ENCODE data around the gene PSORS1C1.
A peak's percentile ranks its signal among the peaks of the same experiment; 100 is the strongest.
"Not testable (repeated sequence)": the region's sequence is repeated elsewhere in the genome, so short reads cannot be mapped to it uniquely, and the experiment has no call there.

Gene PSORS1C1, protein sequence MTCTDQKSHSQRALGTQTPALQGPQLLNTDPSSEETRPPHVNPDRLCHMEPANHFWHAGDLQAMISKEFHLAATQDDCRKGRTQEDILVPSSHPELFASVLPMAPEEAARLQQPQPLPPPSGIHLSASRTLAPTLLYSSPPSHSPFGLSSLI

GRCh38 chr6:31114541-31114878 is at the start of gene PSORS1C1:
Gene PSORS1C1, plus strand, starts transcription at chr6:31114800. Its CDS starts 14,833 bp downstream, at chr6:31129633.
- no peak for DNase-seq

- no peak for DNase-seq
Observed at GRCh38 chr6:31065556-31065955, 49.0 kb upstream of the PSORS1C1 start.

- DNase-seq, result not testable (repeated sequence)
Observed at GRCh38 chr6:31067028-31067427, 47.6 kb upstream of the PSORS1C1 start.

- not testable (repeated sequence) for DNase-seq
Observed at GRCh38 chr6:31067891-31068668, 46.5 kb upstream of the PSORS1C1 start.

- peak; percentile 83 for DNase-seq
Observed at GRCh38 chr6:31068669-31069340, 45.8 kb upstream of the PSORS1C1 start.

DNA sequence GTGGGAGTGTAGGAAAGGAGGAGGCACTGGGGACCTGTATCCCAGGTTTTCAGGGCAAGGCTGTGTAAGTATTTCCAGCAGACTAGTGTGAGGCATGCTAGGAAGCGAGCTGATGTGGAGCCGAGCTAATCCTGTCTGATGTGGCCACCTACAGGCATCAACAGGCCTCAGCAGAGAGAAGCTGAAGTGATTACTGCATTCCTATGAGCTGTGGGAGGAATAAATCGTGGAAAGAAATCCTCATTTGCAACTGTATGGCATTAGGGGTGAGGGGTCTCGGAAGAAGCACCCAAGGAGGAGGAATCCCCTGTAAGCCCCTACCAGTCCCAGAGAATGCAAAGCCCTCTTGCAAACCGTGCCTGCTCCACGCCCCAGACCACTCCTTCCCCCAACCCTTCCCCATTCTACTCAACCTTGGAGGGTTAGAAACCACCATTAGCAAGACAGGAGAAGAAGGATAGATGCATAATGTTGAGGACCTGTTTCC is 43.8 kb upstream of the PSORS1C1 start:
- DNase-seq, result no peak

DNA sequence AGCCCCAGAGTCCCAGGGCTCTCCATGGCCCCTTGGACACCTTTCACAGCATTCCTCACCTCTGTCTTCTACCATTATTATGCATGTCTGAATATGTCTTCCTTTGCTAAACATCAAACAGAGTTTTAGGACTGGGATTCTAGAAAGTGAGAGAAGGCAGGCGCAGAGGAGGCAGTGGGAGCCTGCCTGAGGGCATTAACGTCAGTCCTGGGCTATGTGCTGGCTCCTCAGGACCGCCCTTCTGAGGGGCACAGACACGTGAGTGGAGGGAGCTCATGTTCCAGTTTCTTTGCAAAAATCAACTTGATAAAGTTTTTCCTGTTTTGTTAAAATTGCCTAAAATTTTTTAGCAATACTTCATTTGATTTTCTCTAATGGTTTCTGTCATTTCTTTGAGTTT is 40.2 kb upstream of the PSORS1C1 start:
- no peak for DNase-seq

DNA sequence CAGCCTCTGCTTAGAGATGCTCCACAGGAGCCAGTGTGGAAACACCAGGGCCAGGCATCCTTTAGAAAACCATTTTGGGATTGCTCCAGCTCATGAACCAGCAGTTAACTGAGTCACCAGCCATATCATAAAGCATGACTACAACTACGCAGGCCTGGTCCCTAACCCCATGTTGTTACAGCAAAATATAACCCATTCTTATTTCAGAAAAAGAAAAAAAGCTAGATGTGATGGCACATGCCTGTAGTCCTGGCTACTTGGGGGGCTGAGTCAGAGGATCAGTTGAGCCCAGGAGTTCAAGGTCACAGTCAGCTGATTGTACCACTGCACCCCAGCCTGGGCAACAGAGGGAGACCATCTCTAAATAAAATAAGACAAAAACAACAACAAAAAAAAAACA is 39.1 kb upstream of the PSORS1C1 start:
- no peak for DNase-seq

GRCh38 chr6:31076611-31077010 is 38.0 kb upstream of the PSORS1C1 start:
- DNase-seq, result no peak

GRCh38 chr6:31079656-31080261 is 34.8 kb upstream of the PSORS1C1 start:
- DNase-seq, result peak; percentile 83

DNA sequence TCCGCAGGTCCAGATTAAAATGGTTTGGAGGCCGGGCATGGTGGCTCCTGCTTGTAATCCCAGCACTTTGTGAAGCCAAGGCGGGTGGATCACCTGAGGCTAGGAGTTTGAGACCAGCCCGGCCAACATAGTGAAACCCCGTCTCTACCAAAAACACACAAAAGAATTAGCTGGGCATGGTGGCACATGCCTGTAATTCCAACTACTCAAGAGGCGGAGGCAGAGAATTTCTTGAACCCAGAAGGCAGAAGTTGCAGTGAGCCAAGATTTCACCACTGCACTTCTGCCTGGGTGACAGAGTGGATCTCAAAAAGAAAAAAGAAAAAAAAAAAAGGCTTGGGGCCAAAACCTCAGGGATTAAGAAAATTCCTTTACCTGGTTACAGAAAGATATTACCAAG is 32.7 kb upstream of the PSORS1C1 start:
- no peak for DNase-seq

GRCh38 chr6:31083742-31084354 is 30.8 kb upstream of the PSORS1C1 start:
- peak; percentile 64 for DNase-seq

GRCh38 chr6:31086788-31087440 is 27.7 kb upstream of the PSORS1C1 start:
- DNase-seq, result no peak

DNA sequence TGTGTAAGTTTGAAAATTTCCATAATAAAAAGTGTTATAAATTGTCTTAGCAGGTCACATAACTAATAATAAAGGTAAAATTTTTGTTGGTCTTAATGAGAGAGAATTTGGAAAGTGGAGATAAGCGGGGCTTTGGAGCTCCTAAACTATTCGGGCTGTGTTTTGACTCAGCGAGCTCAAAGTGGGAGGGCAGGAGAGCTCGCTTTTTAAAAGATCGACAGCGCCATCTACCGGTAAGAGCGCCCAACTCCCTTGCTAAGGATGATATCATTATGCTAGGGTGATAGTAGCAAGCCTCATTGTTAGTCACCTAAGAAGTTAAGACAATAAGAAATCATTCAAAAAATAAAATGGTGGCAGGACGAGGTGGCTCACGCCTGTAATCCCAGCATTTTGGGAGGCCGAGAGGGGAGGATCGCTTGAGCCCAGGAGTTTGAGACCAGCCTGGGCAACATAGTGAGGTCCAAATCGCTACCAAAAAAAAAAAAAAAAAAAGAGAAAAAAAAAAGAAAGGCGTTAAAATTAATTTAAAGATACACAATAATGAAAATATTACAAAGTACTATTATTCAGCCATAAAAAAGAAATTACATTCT is 27.0 kb upstream of the PSORS1C1 start:
- peak; percentile 92 for DNase-seq

- no peak for DNase-seq
Observed at GRCh38 chr6:31090275-31090972, 24.2 kb upstream of the PSORS1C1 start.

- no peak for DNase-seq
Observed at GRCh38 chr6:31090973-31091364, 23.6 kb upstream of the PSORS1C1 start.

- no peak for DNase-seq
Observed at GRCh38 chr6:31091680-31092079, 22.9 kb upstream of the PSORS1C1 start.

GRCh38 chr6:31092238-31092637 is 22.4 kb upstream of the PSORS1C1 start:
- no peak for DNase-seq

- no peak for DNase-seq
Observed at GRCh38 chr6:31092769-31093505, 21.7 kb upstream of the PSORS1C1 start.

GRCh38 chr6:31094389-31094881 is 20.2 kb upstream of the PSORS1C1 start:
- peak; percentile 73 for DNase-seq

DNA sequence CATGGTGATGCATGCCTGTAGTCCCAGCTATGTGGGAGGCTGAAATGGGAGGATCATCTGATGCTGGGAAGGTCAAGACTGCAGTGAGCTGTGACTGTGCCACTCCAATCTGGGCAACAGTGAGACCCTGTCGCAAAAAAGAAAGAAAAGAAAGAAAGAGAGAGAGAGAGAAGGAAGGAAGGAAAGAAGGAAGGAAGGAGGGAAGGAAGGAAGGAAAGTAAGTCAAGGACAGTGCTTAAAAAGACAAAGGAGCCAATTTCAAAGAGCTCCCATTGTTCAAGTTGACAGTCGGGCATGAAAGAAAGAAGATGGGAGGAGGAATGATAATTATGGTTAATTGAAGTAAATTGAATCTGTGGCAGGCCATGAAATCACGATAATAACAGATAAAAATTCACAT is 18.4 kb upstream of the PSORS1C1 start:
- no peak for DNase-seq

All from activated CD8-positive, alpha-beta memory T cell treated with anti-CD3 and anti-CD28 coated beads for 24 hours (primary cell).